Head of caudate nucleus (tissue), 42 donors: ENCODE results near the gene SAPCD2.

Source experiments
- DNase-seq, 42 donors: peaks; one replicate each; pipeline versions ENCODE4 v3.0.0 to v3.0.0-alpha.2; 2020 to 2021; ENCODE audit warnings: mixed read lengths in 7 of 42
- intact Hi-C: fragments of 100-400 bp; cut with DNase I; formaldehyde crosslinking; loops from one replicate; pipeline ENCODE4 v1.15.0; 2022

Gene SAPCD2

DNA sequence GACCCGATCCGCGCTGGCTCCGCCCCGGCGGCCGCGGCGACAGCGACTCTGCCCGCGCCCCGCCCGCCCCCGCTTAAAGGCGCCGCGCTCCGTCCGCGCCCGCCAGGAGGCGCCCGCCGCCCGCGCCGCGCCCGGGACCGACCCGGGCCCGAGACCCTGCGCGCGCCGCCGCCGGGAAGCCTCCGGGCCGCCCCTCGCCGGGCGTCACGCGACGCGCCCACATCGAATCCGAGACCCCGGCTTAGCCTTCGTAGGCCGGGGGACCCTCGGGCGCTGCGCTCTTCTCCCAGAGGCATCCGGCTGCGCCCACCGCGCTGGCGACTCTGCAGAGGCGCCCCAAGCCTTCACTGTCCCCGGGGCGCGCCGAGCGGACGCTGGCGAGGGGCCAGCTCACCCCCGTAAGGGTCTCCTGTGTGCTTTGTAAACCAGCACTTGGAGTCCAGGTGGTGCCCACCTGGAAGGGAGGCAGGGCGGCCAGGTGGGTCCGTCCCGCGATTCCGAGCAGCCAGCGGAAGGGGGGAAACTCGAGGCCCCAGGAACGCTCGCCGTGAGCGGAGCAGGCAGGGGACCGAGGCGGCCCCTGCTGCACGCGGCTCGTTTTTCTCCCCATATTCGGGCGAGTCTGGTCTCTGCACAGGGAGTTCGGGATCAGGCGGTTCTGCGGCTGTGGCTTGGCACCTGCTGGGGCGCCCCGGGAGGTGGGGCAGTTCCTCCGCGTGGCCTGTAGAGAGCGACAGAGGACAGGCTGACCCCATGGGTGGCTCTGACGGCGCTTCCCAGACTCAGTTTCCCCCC lies 41.9 kb downstream of the SAPCD2 start:
- DNase-seq, result peak; percentile 53 to 90 (median 81)

DNA sequence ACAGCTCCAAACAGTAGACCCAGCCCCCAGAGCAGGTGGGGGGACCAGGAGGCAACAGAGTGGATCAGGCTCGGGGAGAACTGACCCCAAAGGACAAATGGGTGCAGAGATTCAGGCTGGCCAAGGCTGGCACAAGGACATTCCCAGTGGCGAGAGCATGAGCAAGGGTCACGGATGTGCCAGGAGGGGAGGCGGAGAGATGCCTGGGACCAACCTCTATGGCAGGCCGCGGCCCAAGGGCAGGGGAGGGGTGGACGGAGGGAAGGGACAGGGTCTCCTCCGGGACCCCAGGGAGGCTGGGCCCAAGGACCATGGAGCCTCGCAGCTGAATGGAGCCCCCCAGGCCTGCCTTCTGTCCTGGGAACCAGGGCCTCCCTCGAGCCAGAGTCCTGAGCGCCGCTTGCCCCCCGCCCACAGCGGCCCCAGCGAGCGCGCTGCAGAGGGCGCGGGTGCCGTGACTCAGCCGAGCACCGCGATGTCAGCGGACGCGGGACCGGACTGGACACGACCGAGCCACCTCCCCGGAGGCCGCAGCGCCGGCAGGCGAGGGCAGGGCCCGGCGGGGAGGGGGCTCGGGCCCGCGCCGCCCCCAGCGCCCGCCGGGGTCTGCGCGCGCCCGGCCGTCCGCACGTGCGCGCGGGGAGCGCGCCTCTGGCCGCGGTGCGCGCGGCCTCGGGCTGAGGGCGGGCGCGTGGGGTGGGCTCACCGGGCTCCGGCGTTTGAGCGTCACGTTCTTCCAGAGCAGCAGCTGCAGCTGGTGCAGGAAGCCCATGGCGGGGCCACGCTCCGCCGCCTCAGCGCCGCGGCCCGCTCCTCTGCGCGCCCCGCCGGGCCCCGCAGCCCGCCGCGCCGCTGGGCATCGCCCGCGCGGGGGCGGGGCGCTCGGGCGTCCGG lies 42.7 kb downstream of the SAPCD2 start, which contains the start of gene ABCA2:
Gene ABCA2 (minus strand): TSS at position 869 of the 894 bp plus-strand sequence. CDS start 97 bp downstream, at position 772.
- intact Hi-C loops, result no loop called here
- peak in 2 of 42 donors; percentile 19 to 53 for DNase-seq

More for the DNA sequence above, 41.9 kb downstream of the SAPCD2 start:
- intact Hi-C loops, result no loop called here

DNA sequence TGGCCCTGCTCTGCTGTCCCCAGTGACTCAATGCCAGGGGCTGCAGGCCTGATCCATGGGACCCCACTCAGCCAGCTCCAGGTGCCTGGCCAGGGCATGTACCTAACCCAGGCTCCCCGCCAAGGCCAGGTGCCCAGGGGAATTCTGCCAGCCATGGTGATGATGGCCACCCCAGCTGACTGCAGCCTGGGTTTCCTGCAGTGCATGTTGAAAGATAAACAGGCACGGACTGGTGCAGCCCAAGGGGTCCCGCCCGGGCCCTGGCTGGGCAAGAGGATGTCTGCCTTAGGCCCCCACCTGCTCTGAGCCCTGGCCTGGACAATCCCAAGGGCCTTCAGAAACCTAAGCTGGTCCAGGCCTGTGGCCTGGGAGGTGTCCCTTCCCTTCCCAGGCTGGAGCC lies 43.5 kb downstream of the SAPCD2 start:
- peak in 6 of 42 donors; percentile 16 to 58 (median 40) for DNase-seq
- intact Hi-C loops, result no loop called here

DNA sequence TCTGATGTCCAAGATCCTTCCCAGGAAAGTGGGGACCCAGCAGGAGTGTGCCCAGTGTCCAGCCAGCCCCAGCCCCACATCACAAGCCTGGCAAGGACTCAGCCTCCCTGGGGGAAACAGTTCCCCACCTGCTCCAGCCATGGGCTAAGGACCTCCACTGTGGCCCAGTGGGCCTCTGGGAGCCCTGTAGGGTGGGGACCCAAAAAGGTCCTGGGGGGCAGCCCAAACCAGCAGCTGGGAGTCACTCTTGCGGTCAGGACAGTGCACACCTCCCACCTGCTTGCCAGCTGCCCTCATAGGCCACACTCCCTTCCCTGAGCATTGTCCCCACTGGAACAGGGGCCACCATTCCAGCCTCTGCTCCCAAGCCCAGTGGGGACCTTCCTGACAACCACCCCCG lies 44.0 kb downstream of the SAPCD2 start:
- intact Hi-C loops, result no loop called here

DNA sequence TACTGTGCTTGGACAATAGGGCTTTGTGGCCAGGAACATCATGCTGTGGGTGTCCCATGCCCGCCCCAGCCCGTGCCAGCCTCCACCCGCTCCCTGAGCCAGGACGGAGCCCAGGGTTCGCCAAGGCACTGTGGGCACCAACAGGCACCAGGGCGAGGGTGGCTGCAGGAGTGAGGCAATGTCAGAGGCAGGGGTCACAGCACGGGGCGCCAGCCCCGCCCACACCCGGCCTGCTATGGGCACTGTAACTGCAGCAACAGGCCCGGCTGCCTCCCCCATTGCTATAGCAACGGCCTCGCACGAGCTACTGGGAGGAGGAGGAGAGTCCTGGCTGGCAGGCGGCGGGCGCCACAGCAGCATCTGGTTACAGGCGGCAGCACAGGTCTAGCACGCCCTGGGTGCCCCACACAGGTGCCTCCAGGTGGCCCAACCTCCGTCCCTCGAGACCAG lies 44.8 kb downstream of the SAPCD2 start:
- DNase-seq, result peak; percentile 94 to 100 (median 99)
- intact Hi-C loops, result no loop called here

More for the DNA sequence above, 44.0 kb downstream of the SAPCD2 start:
- DNase-seq, result peak in 1 of 42 donors; percentile 40

DNA sequence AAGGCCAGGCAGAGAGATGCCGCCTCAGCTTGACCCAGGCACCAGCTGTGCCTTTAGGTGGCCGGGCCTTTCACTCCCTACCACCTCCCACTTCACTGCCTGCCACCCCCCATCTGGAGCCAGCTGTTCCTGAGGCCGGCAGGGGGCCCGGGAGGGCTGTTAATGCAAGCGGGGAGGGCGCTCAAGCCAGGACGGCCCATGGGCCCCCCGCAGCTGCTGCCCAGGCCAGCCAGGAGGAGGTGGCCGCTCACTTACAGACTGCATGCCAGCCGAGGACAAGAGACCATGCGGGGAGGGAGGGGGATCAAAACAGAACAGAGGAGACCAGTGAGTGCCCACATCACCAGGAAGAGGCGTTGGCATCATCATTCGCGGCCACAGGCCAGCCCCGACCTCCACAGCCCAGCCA lies 46.8 kb downstream of the SAPCD2 start:
- intact Hi-C loops, result no loop called here
- peak in 40 of 42 donors; percentile 36 to 92 (median 70) for DNase-seq

DNA sequence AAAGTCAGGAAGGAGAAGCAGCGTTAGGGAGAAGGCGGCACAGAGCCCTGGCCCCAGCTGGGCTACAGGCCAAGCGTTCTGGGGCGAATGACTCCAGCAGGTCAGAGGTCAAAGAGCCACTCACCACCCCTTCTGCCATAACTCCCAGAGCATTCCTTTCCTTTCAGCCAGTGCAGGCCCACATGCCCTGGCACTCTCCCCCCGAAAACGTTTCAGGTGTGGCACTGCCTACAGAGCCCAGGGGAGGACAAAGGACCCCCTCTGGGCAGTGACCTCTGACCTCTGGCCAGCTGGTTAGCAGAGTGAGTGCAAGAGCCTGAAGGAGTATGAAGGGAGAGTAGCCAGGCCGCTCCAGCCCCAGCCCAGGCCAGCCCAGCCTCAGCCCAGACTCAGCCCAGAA lies 47.2 kb downstream of the SAPCD2 start:
- peak in 3 of 42 donors; percentile 31 to 42 (median 35) for DNase-seq
- intact Hi-C loops, result no loop called here

DNA sequence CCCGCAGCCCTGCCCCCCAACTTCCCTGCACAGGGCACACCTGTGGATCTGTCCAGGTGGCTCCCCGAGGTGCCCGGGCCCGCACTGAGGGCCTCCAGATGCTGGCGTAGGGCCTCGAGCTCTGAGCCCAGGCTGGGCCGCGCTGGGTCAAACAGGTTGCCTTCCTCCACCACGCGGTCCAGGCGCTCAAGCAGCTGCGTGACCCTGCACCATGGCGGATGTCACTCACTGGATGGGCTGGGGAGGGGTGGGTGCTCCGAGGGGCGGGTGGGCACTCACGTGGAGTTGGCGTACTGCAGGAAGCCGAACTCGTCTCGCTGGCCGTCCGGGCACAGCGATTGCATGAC lies 47.7 kb downstream of the SAPCD2 start:
- DNase-seq, result no peak
- intact Hi-C loops, result no loop called here

DNA sequence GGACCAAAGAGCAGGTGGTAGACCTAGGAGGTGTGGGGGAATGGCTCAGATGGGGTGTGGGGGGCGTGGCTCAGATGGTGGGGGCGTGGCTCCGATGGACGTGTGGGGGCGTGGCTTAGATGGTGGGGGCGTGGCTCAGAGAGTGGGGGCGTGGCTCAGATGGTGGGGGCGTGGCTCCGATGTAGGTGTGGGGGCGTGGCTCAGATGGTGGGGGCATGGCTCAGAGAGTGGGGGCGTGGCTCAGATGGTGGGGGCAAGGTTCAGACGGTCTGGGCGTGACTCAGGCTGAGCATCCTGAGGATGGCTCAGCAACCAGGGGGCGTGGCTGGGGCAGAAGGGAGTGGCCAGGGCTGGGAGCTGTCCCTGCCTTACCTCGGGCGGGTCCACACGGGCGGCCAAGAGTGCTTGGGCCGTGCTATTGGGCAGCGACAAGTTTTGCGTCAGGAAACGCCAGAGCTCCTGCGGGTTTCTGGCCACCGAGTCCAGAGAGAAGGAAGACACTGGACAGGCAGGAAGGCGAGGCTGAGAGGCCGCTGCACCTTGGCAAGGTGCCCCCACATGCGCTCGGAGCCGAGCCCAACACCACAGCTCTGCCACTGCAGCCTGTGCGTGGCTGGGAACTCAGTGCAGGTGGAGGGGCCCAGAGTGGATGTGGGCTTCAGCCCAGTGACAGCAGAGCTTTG lies 48.2 kb downstream of the SAPCD2 start:
- intact Hi-C loops, result no loop called here
- DNase-seq, result peak; percentile 60 to 97 (median 89)

DNA sequence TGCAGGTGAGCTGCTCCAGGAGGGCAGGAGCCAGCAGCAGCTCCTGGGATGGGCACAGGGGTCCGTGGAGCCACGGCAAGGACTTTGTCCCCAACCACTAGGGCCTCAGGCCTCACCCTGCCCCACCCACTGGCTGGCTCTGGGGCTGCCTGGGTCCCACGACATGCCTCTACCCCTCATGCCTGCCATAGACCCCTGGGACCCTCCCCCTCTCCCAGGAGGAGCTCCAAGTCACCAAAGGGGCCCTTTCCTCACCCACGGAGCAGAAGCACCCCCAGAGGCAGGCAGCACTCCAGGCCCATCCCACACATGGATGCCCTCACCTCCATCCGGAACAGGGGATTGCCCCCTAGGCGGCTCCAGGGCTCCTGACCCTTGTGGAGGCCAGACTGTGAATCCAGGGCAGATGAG lies 48.8 kb downstream of the SAPCD2 start:
- intact Hi-C loops, result no loop called here
- no peak for DNase-seq

DNA sequence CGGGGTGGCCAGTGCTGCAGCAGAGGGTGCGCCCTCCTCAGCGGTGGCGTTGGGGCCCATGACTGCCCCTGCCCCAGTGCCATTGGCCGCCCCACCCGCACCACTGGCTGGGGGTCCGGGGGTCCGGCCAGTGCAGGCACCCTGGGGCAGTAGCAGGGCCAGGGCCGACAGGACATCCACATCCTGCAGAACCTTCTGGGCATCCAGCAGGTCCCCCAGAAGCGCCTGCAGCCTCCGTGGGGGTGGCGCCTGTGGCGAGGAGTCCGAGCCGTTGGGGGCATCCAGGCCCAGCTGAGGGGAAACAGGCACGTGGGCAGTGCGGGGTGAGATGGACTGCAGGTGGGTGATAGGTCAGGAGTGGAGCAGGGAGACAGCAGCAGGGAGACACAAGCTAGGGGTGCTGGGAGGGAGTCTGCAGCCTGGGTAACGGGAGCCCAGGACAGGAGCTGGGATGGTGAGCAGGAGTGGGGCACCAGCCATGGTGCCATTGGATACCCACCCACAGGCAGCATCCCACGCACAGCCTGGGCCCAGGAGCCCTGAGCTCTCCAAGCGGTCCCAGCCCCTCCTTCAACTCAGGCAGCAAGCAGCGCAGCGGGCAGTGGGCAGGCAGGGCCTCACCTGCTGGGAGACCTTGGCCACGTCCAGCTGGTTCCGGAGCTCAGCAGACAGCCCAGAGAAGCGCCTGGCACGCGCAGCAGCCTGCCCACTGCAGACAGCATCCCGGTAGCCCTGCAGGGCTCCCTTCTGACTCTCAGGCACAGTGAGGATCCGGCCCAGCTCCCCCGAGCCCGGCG lies 49.4 kb downstream of the SAPCD2 start:
- no peak for DNase-seq
- intact Hi-C loops, result no loop called here

DNA sequence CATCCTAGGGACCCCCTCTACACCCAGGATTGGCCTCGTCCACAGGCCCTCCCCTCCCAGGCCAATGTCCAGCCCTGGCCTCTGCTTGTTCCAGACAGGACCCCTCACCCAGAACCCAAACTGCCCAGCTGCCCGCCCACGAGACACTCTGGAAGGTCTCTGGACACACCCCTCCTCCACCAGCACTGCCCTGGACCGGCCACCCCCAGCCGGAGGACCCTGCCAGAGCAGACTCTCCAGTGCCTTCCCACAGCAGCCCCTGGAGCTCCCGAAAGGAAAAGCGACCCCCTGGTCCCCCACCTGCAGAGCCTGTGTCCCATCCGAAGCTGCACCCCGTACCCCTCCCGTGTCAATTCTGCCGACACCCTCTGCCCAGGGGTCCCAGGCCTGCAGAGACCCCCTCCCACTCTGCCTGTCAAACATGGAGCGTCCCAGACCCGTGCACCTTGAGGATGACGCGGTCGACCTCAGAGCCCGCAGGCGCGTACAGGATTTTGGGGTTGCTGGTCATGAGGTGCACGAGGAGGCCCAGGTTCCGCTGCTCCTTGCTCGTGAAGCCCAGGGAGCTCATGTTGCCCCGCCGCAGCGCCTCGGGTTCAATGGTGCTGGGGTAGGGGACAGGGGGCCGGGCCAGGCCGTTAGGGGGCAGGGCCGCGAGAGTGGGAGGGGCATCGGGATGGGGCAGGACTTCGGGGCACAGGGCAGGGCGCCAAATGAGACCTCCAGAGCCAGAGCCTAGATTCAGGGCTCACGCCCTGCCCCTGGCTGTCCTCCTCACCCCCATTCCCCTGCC lies 50.3 kb downstream of the SAPCD2 start:
- intact Hi-C loops, result no loop called here
- DNase-seq, result no peak

DNA sequence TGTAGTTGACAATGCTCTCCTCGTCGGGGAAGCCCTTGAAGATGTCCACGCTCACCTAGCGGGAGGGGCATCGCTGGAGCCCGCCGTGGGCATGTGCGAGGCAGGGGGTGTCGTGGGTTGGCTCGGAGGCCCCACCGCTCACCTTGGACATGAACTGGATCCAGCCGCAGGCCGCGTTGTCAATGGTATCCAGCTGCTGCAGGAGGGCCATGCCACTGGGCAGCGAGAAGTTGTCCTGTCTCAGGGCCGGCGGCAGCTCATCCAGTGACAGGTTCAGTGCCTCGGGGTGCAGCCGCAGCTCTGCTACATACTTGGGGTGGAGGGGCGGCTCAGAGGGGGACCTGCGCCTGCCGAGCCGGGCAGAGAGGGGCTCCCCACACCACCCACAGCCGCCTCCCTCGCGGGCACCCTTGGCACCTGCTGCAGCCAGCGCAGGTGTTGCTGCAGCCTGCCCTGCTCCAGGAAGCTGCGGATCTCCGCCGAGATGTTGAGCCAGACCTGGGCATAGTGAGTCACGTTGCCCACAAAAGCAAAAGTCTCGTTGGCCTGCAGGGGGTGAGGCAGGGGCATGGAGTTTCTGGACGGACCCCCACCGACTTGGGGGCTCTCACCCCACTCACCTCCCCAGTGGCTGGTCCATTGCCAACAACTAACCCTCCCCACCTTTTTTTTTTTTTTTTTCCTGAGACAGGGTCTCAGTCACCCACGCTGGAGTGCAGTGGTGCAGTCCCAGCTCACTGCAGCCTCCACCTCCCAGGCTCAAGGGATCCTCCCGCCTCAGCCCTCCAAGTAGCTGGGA lies 51.4 kb downstream of the SAPCD2 start:
- no peak for DNase-seq
- intact Hi-C loops, result no loop called here

DNA sequence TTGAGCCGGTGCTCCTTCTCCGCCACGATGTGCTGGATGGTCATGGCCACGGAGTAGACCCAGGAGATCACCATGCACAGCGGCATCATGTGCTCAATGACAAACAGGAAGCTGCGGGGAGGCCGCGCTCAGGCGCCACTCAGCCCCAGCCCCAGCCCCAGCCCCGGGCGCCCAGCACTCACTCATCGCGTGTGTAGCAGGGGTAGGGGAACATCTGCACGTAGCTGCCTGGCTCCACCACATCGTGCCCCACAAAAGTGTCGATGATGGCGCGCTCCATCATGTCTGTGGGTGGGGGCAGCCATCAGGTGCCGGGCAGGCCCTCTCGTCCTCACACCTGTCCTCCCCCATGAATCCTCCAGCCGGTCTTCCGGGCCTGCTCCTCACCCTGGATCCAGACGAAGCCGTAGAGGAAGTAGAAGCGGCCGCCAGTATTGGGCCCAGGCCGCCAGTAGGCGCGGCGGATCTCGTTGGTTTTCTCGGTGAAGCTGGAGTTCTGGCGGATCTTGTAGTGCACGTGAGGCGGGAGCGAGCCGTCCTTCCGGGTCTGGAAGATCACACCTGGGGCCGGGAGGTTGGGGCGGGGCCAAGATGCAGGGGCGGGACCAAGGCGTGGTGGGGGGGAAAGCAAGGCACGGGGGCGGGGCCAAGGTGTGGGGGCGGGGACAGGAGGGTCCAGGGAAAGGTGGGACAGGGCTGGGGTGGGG lies 52.4 kb downstream of the SAPCD2 start:
- intact Hi-C loops, result no loop called here
- no peak for DNase-seq

DNA sequence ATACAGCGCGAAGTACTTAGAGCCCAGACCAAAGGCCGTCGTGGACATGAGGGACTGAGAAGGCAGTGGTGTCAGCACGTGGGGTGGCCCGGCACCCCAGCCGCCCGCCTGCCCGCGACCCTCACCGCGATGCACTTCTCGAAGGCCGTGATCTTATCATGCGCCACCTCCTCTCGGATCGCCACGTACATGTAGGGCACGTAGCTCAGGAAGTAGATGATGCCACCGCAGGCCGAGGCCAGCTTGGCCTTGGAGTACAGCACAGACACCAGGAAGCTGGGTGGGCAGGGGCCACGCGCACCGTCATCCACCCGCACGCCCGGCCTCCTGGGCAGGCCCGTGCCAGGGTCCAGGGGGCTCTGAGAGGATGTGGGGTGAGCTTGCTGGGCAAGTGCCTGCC lies 53.3 kb downstream of the SAPCD2 start:
- intact Hi-C loops, result no loop called here
- DNase-seq, result no peak

DNA sequence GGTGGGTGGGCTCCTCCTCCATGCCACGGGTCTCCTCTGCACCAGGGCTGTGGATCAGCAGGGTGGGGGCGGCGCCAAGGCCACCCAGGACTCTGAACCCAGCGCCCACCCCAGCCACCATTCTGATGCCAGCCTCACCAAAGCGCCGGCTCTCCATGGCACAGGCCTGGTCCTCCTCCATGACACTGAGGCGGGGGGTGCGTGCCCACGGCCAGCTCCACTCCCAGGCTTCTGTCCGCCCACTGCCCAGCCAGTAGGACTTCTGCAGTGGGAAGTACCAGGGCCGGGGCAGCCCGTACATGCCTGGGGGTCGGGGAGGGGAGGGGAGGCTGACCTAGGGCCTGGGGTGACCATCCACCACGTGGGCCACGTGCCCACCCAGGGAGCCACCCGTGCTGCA lies 53.9 kb downstream of the SAPCD2 start:
- intact Hi-C loops, result no loop called here
- no peak for DNase-seq
